ENCODE data around the gene EEIG1.
"Not testable (repeated sequence)": the region's sequence is repeated elsewhere in the genome, so short reads cannot be mapped to it uniquely, and the experiment has no call there.

EEIG1 gene

GRCh38 chr9:127980706-127981558, at the start of gene EEIG1:
Gene EEIG1, minus strand, starts transcription at chr9:127980989. Its CDS starts 852 bp downstream, at chr9:127980137.
- DNase-seq = peak; percentile 98

DNA sequence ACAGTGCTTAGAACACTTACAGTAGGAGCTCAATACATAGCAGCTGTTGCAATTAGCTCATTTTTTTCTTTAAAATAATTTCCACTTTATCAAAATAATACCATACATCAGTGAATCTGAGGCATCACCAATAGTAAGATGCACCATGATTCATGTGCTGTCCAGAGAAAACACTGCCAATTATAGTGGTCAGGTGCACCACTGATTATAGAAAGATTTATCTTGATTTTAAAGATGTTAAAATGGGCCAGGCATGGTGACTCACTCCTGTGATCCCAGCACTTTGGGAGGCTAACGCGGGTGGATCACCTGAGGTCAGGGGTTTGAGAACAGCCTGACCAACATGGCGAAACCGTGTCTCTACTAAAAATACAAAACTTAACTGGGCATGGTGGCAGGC, 46.9 kb upstream of the EEIG1 start:
- no peak for DNase-seq

- peak; percentile 36 for DNase-seq
These were observed 46.2 kb upstream of the EEIG1 start for GRCh38 chr9:128026773-128027541.

DNA sequence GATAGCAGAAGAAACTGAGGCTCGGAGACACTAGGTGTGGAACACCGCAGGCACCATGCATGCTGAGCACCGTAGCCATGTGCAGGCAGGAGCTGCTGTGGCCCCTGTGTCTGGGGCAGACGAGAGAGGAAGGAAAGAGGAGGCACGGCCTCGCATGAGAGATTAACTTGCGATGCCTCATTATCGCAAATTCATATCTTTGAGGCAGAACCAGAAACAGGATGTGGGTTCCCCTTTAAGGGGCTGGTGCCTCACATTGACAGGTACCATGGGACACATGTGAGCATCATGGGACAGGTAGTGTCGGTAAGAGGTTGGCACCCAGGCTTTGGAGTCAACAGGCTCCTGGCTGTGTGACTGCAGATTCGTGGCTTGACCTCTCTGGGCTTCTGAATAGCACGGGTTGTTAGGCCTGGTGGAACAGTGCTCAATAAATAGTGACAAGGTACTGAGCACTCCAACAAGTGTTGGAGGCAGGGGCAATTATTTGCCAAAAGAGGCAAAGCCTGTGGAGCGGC, 45.5 kb upstream of the EEIG1 start:
- peak; percentile 80 for DNase-seq

DNA sequence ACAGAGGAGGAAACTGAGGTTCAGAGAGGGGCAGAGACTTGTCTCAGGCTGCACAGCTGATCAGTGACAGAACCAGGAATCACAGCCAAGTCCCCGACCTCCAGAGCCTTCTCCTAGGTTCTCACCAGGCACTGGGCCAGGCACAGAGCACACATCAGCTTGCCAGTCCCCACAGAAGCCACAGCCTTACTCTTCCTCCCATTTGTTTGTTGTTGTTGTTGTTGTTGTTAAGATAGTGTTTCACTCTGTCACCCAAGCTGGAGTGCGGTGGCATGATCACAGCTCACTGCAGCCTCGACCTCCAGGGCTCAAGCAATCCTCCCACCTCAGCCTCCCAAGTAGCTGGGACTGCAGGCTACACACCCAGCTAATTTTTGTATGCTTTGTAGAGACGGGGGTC, 44.9 kb upstream of the EEIG1 start:
- DNase-seq = peak; percentile 20

- DNase-seq = no peak
These were observed 44.0 kb upstream of the EEIG1 start for GRCh38 chr9:128024761-128025308.

DNA sequence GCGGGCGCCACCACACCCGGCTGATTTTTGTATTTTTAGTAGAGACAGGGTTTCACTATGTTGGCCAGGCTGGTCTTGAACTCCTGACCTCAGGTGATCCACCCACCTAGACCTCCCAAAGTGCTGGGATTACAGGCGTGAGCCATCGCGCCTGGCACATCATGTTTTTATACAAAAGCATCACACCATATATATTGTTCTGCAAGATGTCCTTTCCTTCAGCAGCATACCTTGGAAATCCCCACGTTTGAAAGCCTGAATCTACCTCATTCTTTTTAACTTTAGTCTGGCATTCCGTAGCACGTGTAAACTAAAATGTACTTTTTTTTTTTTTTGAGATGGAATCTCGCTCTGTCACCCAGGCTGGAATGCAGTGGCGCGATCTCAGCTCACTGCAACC, 42.9 kb upstream of the EEIG1 start:
- DNase-seq = not testable (repeated sequence)

- no peak for DNase-seq
These were observed 42.1 kb upstream of the EEIG1 start for GRCh38 chr9:128022886-128023285.

DNA sequence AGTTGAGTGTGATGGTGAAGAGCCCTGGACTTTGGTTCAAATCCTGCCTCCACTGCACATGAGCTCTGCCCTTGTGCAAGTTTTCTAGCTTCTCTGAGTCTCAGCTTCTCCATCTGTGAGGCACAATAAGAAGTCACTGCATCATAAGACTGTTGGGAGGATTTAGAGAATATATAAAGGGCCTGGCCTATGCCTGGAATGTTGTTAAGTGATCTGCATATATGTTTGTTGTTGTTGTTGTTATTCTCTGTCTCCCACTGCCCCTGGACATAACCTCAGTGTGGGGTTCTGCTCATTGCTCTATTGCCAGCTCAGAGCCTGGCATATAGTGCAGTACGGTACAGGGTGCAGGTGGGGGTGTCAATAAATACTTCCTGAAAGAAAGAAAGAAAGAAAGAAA, 40.3 kb upstream of the EEIG1 start:
- no peak for DNase-seq

- no peak for DNase-seq
These were observed 39.9 kb upstream of the EEIG1 start for GRCh38 chr9:128020692-128021091.

- DNase-seq = no peak
These were observed 34.9 kb upstream of the EEIG1 start for GRCh38 chr9:128015696-128016095.

DNA sequence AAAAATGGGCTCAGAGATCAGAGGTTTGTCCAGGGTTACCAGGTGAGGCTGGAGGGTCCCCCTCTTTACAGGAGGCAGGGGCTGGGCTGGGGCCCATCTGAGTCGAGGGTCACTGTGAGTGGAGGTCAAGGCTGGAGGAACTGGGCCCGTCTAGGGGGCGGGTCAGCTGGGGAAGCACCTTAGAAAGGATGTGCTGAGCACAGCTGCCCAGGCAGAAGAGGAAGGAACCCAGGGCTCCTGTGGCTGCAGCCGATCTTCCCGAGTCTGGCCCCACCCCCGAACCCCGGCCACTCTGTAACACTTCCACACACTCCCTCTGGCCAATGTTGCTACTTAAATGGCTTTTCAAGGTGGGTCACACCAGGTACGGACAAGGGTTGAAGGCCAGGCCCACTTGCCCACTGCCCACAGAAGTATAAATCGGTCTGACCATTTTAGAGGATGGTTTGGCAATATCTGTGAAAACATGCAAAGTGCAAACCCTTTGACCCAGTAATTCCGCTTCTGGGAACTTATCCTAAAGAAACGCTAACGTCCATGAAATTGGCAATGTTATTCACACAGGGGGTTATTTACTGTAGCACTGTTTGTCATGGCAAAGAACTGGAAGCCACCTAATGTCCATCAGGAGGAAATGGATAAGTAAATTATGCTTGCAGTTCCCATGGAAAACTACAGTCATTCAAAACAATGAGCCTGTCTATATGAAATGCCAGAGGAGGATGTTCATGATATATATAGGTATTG, 30.5 kb upstream of the EEIG1 start:
- DNase-seq = no peak

DNA sequence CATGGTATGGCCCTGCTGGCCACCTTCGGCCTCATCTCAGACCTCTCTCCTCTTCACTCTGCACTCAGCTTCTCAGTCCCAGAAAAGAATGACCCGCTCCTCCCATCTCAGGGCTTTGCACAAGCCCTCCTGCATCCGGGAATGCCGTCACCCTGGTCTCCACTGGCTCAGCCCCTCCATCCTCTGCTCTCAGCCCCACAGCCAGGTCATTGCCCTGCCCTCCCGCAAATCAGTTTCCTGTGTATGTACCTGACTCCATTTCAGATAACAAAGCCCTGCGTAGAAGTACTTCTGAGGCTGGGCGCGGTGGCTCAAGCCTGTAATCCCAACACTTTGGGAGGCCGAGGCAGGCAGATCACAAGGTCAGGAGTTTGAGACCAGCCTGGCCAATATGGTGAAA, 28.9 kb upstream of the EEIG1 start:
- no peak for DNase-seq

DNA sequence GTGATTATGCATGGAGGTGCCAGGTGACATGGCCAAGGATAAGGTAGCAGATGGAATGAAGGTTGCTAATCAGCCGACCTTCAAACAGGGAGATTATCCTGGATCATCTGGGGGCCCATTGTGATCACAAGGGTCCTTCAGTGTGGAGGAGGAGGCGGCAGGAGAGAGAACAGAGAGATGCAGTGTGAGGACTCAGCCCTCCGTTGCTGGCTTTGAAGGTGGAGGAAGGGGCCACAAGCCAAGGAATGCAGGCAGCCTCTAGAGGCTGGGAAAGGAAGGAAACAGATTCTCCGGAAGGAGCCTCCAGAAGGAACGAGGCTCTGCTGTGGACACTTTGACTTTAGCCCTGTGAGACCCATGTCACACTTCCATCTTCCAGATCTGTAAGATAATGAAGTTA, 27.4 kb upstream of the EEIG1 start:
- no peak for DNase-seq

DNA sequence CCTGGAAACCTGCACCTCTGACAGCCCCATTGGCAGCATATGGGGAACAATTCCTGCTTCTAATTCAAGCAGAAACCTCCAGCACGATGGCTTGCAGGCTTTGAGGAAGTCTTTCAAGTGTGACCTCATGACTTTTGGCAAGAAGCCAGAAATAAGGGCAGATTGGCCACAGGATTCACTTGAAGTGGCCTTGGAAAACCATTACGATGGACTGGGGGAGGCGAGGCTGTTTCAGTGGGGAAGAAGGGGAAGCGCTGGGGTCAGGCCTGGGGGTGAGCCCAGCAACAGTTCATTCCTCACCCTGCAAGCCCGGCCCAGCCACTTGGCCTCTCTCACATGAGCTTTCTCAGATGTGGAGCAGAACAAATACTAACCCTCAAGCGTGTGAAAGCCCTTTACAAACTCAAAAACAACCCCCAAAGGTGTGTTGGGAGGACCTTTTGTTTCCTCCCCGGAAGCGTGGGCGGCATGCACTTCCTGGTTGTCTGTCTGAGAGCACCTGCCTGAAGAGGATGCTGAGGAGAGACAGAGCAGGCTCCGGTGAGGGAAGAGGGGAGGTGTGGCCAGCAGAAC, 26.9 kb upstream of the EEIG1 start:
- DNase-seq = peak; percentile 87

DNA sequence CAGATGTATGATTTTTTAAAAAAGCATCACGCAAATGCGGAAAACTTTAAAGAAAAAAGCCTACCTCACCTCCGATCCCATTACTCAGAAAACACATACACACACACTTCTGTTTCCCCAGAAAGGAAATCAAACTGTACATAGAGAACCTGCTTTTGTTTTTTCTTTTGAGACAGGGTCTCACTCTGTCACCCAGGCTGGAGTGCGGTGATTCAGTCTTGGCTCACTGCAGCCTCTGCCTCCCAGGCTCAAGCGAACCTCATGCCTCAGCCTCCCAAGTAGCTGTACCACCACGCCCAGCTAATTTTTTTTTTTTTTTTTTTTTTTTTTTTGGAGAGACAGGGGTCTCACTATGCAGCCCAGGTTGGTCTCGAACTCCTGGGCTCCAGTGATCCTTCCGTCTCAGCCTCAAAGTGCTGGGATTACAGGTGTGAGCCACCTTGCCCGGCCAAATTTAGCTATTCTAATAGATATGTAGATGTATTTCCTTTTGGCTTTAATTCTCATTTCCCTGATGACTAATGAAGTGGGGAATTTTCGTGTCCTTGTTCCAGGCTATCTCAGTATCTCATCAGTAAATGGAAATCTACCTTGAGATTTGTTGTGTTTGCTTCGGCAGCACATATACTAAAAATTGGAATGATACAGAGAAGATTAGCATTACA, 25.7 kb upstream of the EEIG1 start:
- DNase-seq = no peak

DNA sequence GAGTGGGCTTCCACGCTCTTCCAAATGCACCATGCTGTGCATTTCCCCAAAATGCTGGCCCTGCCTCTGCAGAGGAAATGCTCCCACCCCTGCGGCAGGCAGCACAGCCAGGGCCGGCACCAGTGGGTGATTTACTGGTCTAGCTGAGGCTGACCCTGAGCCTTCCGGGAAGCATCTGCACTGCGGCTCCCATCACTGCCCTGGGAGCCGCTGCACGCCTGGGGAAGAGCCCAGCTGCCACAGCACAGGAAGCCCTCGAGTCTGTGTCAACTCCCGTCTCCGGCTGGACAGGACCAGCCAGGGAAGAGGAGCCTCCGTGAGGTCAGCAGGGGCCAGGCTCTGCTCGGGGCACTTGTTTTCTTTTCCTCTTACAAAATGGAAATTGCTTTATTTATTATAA, 25.1 kb upstream of the EEIG1 start:
- DNase-seq = no peak

DNA sequence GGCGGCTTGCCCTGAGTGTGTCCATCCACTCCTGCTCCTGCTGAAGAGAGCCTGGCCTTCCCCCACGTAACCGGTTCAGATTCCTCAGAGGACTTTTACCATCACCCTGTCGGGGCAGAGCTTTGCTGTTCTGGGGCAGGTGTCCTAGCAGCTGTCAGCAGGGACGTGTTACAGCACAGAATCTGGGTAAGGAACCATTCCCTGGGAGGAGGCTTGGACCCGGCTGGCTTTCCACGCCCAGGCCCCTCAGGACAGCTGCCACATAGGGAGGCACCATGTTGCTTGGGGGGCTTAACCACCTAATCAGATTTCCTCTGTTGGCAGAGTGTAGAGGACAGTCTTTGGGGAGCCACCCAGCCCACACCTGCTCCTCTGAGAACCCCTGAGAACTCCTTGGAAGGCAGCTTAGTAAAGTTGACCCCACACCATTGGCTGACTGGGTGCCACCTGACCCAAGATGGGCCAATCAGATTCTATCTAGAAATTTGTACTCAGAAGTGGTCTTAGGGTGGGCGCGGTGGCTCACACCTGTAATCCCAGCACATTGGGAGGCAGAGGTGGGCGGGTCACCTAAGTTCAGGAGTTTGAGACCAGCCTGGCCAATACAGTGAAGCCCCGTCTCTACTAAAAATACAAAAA, 23.3 kb upstream of the EEIG1 start:
- no peak for DNase-seq

DNA sequence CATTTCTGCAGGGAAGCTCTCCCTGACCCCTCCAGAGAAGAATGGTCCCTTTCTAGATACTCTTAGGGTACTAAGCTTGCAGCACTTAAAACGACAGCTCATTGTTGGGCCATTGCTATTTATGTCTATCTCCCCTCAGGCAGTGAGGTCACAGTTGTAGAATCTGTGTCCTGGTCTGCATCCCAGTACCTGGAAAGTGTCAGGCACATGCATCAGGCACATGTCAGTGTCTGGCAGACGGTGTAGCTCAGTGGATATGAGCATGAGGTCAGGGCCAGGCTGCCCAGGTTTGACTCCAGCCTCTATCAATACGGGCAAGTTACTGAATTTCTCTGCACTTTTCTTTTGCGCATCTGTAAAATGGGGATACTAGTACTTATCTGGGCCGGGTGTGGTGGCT, 22.2 kb upstream of the EEIG1 start:
- DNase-seq = no peak

DNA sequence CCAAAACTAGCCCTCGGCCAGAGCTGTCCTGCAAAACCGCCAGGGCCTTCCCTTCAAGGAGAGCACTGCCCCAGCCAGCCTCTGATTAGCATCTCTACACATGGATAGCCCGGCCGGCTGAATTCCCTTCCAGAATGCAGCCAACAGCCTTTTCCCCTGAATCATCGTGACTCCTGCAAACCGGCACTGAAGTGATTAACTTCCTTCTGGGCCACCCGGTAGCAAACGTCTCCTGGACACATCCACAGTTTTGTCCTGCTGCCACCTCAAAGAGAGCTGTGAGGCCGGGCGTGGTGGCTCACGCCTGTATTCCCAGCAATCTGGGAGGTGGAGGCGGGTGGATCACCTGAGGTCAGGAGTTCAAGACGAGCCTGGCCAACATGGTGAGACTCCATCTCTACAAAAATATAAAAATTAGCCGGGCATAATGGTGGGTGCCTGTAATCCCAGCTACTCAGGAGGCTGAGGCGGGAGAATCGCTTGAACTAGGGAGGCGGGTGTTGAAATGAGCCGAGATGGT, 21.1 kb upstream of the EEIG1 start:
- DNase-seq = no peak

DNA sequence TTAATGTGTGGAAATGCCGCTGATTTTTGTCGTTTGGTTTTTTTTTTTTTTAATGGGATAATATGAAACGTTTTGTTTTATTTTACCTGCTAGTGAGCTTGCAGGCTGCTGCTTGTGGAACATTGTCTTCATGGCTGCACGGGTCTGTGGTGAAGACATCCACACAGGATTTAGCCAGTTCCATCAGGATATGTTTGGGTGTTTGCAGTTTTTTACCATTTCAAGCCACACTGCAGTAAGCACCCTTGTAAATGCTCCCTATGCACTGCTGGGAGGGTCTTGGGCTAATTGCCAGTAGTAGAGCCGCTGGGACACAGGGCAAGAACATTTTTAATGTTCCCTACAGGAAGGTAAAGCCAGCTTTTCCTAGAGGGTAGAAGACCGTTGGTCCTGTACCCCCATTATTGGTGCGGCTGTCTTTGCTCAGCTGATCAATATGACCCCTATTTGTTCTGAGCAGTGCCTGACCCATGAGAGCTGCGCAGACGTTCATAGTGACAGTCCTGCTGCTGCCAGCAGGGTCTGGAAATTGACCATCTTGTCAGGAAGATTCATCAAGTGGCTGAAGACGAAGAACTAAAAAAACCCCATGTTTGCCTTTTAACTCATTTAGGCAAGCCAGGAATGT, 20.5 kb upstream of the EEIG1 start:
- no peak for DNase-seq
